EL (cell line): ENCODE data around the gene EPHB4.
A peak's percentile ranks its signal among the peaks of the same experiment; 100 is the strongest.
"Not testable (repeated sequence)": the region's sequence is repeated elsewhere in the genome, so short reads cannot be mapped to it uniquely, and the experiment has no call there.

ENCODE experiments used
- DNase-seq: peaks from one replicate; pipeline ENCODE4 v3.0.0-alpha.2; 2016

Gene EPHB4

DNA sequence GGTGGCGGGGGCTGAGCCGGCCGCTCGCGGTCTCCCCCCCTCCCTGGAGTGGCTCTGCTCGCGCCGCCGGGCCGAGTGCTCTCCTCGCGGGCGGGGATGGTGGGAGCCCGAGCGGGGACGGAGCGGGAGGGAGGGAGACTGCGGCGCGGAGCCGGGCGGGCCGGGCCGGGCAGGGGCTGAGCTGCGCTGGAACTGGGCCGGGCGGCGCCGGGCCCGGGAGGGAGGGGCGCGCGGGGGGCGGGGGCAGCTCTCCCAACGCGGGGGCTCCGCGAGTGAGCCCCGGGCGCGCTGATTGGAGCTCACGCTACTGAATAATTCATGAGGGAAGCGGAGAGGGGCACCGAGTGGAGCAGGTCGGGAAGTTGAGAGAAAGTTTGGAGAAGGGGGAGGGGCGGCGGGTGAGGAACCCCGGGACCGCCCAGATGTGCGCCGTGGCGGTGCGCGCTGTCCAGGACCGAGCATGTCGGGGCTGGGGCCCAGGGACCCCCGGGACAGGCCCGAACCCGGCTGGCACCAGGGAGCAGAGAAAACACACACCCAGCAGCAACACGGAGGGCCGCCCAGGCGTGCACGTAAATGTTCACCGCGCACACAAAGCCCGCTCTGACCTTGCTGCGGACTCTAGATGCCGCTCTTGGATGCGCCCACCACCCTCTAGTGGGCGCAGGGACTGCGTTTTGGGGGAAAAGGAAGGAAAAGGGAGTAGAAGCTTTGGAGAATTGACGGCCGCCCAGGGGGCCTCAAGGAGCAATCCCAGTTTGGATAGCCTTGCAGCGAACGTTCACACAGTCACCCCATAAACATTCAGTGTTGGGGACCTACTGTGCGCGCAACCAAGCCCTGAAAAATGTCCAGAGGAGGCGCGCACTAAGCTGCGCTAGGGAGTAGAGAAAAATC, at the start of gene EPHB4:
TSS of gene EPHB4 (minus strand) at position 194 of the 897 bp plus-strand sequence. CDS start 493 bp downstream, outside the sequence.
- peak; percentile 89 for DNase-seq

DNA sequence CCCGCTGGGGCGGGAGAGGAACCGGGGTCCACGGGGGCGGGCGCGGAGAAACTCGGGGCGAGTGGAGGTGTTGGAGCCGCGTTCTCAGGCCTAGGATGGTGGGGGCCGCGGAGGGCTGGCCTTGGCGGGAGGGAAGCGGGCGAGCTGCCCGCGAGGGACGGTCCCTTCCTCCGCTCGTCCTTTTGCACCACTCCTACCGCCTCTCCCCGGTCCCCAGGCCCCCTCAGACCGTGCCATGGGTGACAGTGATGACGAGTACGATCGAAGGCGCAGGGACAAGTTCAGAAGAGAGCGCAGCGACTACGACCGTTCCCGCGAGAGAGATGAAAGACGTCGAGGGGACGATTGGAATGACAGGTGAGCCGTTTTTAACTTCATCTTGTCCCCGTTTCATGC, 48.0 kb upstream of the EPHB4 start:
- DNase-seq: no peak

DNA sequence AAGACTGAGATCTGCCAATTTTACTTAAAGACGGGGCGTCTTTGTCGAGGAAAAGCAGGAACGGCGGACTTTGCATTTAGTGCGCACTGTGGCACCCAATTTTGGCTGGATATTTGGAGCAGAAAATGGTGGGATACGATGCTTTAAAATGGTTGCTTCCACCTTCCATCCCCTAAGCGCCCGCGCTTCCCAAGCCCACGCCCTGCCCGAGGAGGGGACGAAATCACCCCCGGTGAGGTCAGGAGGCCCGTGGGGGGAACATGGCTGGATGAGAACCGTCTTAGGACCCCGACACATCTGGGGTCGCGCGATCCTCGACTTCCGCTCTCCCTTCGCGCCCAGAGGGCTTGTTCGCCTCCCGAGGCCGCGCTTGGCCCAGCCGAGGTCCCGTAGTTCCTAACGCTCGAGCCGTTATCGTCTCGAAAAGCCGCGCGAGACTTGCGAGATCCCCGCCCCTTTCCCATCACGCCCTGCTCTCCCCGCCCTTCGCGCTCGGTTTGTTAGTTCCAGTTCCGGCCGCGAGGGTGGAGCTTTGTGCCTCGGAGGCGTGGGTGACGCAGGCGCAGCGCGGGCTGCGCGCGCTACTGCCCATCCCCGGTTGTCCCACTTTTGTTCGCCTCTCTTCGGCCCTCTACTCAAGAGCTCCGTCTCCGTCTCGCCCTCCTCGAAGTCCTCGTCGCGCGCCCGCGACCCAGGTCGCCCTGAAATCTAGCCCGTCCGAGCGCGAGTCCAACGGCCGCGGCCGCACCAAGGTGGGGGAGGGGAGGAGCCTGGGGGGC, 47.4 kb upstream of the EPHB4 start, which contains the start of gene SRRT:
TSS of gene SRRT (plus strand) at position 527 of the 779 bp plus-strand sequence. CDS start 488 bp downstream, outside the sequence.
- peak; percentile 98 for DNase-seq

DNA sequence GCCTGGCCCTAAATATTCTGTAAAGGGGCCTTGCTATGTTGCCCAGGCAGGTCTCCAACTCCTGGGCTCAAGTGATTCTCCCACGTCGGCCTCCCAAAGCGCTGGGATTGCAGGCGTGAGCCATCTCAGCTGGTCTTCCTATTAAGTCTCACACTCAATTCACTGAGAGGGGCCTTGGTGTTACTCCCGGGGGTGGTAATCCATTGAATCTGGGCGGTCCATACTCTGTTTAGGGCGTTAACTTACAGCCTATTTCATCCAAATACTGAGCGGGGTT, 46.9 kb upstream of the EPHB4 start:
- DNase-seq: no peak

DNA sequence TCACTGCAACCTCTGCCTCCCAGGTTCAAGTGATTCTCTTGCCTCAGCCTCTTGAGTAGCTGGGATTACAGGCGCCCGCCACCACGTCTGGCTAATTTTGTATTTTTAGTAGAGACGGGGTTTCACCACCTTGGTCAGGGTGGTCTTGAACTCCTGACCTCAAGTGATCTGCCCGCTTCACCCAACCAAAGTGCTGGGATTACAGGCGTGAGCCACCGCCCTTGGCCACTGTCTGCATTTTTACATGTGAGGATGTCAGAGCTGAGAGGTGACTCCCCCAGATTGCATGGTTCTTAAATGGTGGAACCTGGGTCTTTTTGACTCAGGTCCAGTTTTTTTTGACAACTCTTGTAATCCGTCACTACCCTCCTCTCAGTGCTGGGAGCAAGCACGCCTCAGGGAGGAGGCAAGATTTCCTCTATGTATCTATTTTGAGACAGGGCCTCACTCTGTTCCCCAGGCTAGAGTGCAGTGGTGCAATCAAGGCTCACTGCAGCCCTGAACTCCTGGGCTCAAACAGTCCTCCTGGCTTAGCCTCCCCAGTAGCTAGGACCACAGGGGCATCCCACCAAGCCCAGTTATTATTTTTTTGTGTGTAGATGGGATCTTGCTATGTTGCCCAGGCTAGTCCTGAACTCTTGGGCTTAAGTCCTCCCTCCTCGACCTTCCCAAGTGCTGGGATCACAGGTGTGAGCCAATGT, 46.4 kb upstream of the EPHB4 start:
- DNase-seq: no peak

DNA sequence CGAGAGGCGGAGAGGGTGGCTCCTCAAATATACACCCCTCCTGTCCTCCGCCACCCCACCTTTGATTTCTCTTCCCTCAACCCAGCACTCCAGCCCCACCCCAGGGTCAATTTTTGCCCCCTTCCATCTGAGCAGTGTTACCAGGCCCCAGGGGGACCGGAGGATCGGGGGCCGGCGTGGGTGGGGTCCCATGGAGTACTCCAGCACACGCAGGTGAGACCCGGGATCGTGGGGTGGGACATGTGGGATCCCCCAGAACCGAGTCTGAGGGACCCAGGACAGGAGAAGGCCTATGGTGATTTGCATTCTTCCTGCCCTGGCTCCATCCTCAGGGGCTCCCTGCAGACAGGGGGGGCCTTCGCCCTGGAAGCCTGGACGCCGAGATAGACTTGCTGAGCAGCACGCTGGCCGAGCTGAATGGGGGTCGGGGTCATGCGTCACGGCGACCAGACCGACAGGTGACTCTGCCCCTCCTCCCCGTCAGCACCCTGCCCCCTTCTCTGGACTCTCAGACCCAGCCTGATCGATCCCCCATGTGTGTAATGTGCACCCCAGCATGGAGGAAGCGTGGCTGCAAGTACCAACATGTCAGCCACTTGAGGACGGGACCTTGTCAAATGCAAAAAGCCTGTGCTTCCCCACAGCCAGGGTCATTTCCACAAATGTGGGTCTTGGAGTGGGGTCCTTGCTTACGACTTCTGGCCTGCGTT, 40.6 kb upstream of the EPHB4 start:
- DNase-seq: no peak

DNA sequence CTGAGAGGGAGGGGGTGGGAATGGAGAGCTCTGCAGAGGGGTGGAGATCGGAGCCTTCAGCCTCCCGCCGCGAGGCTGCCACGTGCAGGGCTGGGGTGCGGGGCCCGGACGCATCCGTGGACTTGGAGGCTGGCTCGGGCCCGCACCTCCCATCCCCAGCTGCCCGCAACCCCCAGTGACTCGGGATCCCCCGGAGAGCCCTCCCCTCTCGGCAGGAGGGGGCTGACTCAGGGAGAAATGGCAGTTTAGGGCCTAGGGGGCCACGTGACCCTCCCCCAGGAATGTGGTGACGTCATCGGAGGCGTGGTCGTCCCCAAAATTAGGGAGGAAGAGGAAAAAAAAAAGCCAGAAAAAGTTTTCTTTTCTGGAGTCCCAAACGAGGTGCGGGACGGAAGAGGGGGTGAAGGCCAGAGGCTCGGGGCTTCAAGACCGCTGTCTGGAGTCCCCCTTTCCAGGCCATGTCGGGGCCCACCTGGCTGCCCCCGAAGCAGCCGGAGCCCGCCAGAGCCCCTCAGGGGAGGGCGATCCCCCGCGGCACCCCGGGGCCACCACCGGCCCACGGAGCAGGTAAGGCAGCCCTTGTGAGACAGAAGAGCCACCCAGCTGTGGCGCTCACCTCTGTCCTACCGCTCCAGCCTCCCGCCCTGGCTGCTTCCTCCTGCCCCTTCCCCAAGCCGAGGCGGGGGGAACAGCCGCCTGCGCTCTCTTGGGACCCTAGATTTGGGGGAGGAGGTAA, 39.9 kb upstream of the EPHB4 start, which contains the start of gene TRIP6:
TSS of gene TRIP6 (plus strand) at position 348 of the 736 bp plus-strand sequence. CDS start at position 459, 111 bp downstream.
- peak; percentile 96 for DNase-seq

DNA sequence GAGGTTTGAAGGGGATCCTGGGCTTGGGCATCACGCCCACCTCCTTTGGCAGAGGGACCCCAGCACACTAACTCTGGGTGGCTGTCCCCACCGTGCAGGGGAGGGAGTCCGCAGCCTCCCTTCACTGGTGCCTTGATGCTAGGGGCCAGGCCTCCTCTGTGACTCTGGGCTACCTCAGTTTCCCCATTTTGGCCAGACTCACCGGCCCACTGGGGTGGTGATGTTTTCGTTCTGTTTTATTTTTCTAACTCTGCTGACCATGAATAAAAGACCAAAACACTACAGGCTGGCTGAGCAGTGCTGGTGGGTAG, 39.4 kb upstream of the EPHB4 start:
- DNase-seq: no peak

DNA sequence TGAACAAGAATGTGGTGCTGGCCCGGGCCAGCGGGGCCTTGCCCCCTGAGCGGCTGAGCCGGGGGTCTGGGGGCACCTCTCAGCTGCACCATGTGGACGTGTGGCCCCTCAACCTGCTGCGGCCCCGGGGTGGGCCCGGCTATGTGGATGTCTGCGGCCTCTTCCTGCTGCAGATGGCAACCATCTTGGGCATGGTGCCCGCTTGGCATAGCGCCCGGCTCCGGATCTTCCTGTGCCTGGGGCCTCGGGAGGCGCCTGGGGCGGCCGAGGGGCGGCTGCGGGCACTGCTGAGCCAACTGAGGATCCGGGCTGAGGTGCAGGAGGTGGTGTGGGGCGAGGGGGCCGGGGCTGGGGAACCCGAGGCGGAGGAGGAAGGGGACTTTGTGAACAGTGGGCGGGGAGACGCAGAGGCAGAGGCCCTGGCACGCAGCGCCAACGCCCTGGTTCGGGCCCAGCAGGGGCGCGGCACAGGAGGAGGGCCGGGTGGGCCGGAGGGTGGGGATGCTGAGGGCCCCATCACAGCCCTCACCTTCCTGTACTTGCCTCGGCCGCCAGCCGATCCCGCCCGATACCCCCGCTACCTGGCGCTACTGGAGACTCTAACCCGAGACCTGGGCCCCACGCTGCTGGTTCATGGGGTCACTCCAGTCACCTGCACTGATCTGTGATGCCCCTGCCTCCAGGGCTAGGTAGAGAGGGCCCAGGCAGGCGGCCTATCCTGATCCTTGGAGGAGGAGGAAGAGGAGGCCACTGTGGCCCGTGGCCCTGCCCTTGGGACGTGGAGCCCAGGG, 38.8 kb upstream of the EPHB4 start:
- peak; percentile 71 for DNase-seq

DNA sequence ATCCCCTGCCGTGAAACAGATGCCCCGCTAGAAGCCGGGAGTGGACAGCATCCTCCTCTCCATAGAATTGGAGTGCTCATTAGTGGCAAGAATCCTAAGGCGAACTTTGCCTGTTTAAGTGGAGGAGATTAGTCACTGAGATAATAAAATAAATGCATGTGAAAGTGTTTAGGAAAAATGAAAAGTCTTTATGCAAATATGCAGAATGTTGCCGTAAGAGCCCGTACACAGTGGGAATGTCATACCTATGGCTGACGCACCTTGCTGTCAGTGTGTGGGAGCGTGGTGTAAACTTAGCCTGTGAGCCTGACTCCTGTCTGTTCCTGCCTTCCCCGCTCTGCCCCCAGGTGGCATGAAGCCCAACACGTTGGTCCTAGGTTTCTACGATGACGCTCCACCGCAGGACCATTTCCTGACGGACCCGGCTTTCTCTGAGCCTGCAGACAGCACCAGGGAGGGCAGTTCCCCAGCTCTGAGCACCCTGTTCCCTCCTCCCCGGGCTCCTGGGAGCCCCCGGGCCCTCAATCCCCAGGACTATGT, 38.1 kb upstream of the EPHB4 start:
- DNase-seq: peak; percentile 57

DNA sequence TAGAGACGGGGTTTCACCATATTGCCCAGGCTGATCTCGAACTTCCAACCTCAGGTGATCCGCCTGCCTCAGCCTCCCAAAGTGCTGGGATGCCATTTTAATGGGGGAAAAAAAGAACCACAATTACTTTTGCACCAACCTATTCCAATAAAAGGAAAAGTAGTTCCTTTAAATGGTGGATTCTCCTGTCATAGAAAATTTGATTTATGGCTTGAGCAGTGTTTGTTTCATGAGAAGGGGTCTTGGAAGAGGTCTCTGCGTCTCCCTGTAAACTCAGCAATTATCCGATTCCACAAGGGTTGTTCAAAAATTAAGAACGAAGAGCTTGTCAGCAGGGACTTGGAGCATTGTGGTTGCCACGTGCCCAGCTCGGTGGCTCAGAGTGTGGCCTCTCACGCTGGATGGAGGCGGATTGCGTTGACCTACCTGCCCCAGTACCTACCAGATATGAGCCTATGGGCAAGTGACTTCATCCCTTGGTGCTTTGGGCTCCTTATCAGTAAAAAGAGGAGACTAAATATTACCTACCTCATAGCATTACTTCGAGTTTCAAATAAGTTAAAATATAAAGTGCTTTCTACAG, 37.0 kb upstream of the EPHB4 start:
- DNase-seq: no peak

DNA sequence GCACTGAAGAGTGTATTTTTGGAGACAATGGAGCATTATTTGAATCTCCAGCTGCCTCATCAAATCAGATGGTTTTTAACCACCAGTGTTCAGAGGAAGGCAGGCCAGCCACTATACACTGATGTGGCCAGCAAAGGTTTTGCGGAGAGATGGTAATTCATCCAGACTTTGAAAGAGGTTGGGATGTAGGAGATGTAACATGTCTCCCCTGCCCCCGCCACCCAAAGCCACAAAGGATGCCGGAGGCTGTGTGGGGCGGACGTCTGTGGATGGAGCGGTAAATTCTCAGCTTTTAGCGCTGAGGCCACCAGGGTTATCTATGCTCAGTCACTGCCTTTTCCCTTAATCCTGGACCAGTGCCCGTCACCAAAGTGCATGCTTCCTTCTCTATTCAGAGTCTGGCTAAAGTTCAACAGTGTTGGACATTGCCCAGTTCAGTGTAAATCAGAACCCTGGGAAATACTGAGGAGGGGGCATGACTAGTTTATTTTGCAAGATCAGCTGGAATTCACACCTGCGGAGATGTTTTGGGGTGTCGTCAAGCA, 36.2 kb upstream of the EPHB4 start:
- DNase-seq: no peak

DNA sequence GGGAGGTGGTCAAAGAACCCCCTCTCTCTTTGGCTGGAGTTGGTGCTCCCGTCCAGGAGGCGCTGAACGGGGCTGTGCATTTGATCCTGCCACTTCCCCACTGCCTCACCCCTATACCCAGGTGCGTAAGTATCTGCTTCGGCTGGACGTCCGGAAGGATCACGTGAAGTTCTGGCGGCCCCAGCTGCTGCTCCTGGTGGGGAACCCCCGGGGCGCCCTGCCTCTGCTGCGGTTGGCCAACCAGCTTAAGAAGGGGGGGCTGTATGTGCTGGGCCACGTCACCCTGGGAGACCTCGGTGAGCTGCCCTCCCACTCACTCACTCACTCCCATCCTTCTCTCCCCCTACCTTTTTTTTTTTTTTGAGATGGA, 34.3 kb upstream of the EPHB4 start:
- DNase-seq: no peak

DNA sequence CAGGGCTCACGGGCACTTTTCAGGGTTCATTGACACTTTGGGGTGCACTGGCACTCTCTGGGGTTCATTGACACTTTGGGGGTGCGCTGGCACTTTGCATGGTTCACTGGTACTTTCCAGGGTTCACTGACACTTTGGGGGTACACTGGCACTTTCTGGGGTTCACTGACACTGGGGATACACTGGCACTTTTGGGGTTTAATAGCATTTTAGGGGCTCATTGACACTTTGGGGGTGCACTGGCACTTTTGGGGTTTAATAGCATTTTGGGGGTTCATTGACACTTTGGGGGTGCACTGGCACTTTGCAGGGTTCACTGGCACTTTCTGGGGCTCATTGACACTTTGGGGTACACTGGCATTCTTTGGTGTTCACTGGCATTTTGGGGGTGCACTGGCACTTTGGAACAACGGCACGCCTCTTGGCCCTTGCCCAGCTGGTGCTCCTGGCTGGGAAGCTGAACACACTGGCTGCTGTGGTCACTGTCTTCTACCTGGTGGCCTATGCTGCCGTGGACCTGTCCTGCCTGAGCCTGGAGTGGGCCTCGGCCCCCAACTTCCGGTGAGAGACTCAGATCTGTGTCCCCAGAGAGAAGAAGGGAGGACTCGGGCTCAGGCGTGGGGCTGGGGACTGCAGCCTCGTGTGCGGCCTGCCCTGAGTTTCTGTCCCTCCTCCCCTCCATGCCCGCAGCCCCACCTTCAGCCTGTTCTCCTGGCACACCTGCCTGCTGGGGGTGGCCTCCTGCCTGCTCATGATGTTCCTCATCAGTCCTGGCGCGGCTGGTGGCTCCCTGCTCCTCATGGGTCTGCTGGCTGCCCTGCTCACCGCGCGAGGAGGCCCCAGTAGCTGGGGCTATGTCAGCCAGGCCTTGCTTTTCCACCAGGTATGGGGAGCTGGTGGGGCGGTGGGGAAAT, 33.6 kb upstream of the EPHB4 start:
- no peak for DNase-seq

DNA sequence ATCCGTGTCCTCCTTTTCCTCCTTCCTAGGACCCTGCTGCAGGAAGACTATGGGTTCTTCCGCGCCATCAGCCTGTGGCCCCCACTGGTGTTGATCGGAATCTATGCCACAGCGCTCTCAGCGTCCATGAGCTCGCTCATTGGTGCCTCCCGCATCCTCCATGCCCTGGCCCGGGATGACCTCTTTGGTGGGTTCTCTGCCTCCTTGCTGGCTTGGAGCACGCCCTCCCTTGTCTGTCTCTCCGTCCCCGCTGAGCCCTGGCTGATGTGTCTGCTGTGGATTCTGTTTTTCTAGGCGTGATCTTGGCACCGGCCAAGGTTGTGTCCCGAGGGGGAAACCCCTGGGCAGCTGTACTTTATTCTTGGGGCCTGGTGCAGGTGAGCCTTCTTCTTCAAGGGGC, 32.5 kb upstream of the EPHB4 start:
- DNase-seq: no peak

DNA sequence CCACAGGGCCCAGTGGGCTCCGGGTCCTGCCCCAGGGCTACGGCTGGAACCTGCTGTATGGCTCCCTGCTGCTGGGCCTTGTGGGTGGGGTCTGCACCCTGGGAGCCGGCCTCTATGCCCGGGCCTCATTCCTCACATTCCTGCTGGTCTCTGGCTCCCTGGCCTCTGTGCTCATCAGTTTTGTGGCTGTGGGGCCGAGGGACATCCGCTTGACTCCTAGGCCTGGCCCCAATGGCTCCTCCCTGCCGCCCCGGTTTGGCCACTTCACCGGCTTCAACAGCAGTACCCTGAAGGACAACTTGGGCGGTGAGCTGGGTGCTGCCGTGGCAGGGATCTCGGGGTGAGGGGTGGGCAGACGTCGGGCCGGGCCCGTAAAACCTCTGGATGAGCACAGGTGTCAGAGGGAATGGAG, 29.6 kb upstream of the EPHB4 start:
- DNase-seq: no peak

DNA sequence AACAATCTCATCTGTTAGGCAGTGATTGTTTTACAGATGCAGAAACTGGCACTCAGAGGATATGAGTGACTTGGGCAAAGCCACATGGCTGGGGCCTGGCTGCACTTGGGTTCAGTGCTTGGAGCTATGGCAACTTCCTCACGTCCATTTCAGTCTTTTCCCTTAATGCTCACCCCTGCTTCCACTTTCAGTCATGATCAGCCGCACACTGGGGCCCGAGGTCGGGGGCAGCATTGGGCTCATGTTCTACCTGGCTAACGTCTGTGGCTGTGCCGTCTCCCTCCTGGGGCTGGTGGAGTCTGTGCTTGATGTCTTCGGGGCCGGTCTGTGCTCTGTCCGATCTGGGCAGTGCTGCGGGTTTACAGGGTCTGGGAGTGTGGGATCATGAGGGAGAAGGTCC, 28.2 kb upstream of the EPHB4 start:
- no peak for DNase-seq

DNA sequence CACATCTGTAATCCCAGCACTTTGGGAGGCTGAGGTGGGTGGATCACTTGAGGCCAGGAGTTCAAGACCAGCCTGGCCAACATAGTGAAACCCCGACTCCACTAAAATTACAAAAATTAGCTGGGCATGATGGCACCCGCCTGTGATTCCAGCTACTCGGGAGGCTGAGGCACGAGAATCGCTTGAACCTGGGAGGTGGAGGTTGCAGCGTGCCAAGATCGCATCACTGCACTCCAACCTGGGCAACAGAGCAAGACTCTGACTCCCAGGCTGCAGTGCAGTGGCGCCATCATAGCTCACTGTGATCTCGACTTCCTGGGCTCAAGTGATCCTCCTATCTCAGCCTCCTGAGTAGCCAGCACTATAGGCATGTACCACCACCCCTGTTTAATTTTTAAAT, 27.6 kb upstream of the EPHB4 start:
- not testable (repeated sequence) for DNase-seq
